Activated CD8-positive, alpha-beta memory T cell treated with anti-CD3 and anti-CD28 coated beads for 48 hours (primary cell): ENCODE measurements around the gene PCNT.

Experiments used
- DNase-seq, 3 experiments: peaks; one replicate each; pipeline ENCODE4 v3.0.0-alpha.2; 2020; ENCODE audit warnings: low read depth in 2 of 3, low spot score in 2 of 3

The PCNT gene

DNA sequence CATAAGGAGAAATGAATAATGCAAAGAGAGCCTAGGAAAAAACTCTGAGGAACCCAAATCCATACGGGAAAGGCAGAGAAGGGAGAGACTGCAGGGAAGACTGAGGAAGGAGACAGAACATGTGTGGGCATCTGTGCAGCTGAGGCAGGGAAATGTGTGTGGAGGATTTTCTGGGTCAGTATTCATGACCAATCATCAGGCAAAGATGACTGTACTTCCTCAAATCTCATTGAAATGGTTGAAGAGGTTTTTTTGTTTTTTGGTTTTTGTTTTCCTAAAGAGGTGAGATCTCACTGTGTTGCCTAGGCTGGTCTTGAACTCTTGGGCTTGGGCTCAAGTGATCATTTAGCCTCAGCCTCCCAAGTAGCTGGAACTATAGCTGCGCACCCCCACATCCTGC is 150.4 kb downstream of the PCNT start:
- no peak for DNase-seq

DNA sequence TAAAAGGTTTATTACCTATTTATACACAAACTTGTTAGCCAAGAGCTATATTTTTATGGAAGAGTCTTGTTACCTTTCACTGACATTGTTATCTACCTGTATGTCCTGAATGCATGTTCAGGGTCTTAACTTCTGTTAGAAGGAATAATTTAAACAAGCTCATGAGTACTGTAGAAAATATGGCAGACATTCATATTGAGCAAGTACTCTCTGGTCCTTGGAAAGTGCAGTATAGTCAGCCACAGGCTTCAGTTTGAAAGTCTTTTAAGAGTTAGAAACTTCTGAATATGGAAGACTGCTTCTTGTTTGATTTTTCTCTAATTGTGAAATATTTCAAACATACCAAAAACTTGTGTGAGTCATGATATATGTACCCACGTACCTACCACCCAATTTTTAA is 151.3 kb downstream of the PCNT start:
- no peak for DNase-seq

- no peak for DNase-seq
Measured at GRCh38 chr21:46477765-46478164, 153.8 kb downstream of the PCNT start.

GRCh38 chr21:46478910-46479309 is 155.0 kb downstream of the PCNT start:
- DNase-seq, result no peak

- DNase-seq, result no peak
Measured at GRCh38 chr21:46480466-46480865, 156.5 kb downstream of the PCNT start.

DNA sequence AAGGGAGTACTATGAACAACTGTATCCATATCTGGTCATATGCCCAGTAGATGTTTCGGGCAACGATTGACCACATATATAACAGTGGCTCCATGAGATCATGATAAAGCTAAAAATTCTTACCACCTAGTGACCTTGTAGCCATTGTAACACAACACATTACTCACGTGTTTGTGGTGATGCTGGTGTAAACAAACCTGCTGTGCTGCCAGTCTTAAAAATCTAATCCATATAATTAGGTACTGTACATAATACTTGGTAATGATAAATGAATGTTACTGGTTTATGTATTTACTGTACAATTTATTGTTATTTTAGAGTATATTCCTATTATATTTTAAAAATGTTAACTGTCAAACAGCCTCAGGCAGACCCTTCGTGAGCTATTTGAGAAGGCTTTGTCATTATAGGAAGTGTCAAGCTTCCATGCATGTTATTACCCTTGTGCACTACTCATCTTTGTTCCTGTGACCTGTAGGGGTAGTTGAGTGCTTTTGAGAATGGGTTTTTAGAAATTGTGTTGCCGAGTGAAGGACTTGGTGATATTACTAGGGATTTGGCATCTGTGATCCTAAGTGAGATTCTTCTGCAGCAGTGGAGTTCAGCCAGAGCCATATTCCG is 158.4 kb downstream of the PCNT start:
- no peak for DNase-seq

DNA sequence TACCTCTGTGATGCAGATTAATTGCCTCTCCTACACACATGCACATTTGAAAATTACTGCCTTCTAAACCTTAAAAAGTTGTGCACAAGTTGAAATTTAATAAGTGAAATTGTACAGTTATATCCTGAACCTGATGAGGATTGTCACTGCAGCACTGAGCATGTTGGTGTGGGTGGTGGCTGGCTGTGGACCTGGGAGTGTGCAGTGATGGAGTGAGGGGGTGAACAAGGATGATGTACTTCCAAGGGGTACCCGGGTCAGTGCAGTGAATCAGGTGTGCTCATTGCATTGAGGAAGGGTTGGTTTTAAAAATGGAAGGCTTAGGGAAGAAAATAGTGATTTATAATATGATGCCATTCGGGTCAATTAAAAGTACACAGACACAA is 158.9 kb downstream of the PCNT start:
- DNase-seq, result no peak

- no peak for DNase-seq
Measured at GRCh38 chr21:46483300-46484295, 159.6 kb downstream of the PCNT start.

DNA sequence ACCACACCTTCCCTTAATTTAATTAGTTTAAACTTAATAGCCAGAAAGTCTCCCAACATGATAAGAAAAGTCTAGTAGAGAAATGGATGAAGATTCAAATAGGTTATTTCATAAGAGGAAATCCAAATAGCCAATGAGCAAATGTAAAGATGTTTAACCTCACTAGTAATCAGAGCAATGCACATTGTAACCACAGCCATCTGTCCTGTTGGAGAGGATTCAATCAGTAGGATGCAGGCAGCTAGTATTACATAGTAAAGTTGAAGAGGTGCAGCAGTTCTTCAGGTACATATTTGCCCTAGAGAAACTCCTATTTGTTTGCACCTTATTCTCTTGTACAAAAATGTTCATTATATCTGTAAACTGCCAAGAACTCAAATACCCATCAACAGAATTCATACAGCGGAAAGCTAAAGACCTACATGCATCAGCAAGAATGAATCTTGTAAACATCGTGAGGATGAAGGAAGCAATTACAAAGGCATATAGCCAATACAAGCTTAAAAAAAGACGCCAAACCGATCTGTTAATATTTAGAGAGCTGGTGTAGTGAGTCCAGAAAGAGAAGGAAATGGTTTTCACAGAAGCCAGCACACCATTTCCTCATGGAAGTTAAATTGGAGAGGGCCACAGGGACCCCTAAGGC is 162.6 kb downstream of the PCNT start:
- DNase-seq, result no peak

- no peak for DNase-seq
Measured at GRCh38 chr21:46489162-46489663, 165.3 kb downstream of the PCNT start.

- DNase-seq, result no peak
Measured at GRCh38 chr21:46489800-46490199, 165.8 kb downstream of the PCNT start.

DNA sequence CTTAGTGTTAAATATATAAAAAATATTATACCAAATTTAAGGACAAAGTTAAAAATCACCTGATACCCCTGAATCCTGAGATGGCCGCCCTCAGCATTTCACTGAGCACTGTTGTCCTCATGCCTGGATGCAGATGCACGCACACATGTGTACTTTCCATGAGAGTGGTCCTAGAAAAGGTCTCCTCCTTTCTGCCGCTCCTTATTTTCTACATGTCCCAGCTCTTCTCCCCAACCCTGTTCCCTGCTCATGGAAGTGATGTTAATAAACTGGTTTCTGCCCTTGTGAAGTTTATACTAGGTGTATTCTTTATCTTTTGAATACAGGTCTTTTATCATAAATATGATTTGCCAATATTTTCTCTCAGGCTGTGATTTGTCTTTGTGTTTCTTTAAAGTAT is 167.6 kb downstream of the PCNT start:
- no peak for DNase-seq

- DNase-seq, result no peak
Measured at GRCh38 chr21:46492851-46493250, 168.9 kb downstream of the PCNT start.

- DNase-seq, result no peak
Measured at GRCh38 chr21:46493828-46494227, 169.9 kb downstream of the PCNT start.
